Endodermal cell (in vitro differentiated cells): ENCODE data around the gene PPP2R2B. TPM values are rescaled to one million over a fixed set of nuclear protein-coding genes. Genes with fewer than 3 reads are reported as not detected.

Experiments used
- DNase-seq: peaks from one replicate; pipeline ENCODE4 v3.0.0-alpha.2; 2017
- H3K27ac ChIP-seq: 2 replicates; pipeline ENCODE4 v1.5.1; 2013; ENCODE audit warnings: mild to moderate bottlenecking, low read depth, low read length, moderate library complexity
- H3K27me3 ChIP-seq: 2 replicates; pipeline ENCODE4 v1.6.1; 2013; ENCODE audit warnings: mild to moderate bottlenecking, low read length, moderate library complexity; ENCODE audit not compliant: insufficient read depth, control insufficient read depth, poor library complexity, severe bottlenecking
- H3K36me3 ChIP-seq: 2 replicates; pipeline ENCODE4 v1.7.0; 2013; ENCODE audit warnings: mild to moderate bottlenecking, low read length, moderate library complexity; ENCODE audit not compliant: control insufficient read depth, insufficient read depth
- H3K4me1 ChIP-seq: one replicate; pipeline ENCODE4 v1.7.0; 2013; ENCODE audit warnings: low read length; ENCODE audit not compliant: control insufficient read depth, insufficient read depth
- H3K4me3 ChIP-seq: 2 replicates; pipeline ENCODE4 v1.5.1; 2013; ENCODE audit warnings: mild to moderate bottlenecking, low read length, moderate library complexity
- H3K9ac ChIP-seq: 2 replicates; pipeline ENCODE4 v1.6.1; 2013; ENCODE audit warnings: mild to moderate bottlenecking, low read length, moderate library complexity; ENCODE audit not compliant: poor library complexity, severe bottlenecking; ENCODE audit errors: extremely low read depth
- H3K9me3 ChIP-seq: 2 replicates; pipeline ENCODE4 v1.6.1; 2013; ENCODE audit warnings: mild to moderate bottlenecking, low read length, moderate library complexity; ENCODE audit not compliant: control insufficient read depth
- H3K27ac Mint-ChIP-seq: 2 replicates; pipeline ENCODE4 v1.8.0; 2020; ENCODE audit warnings: mixed read lengths
- H3K27me3 Mint-ChIP-seq: 2 replicates; pipeline ENCODE4 v1.8.0; 2021; ENCODE audit warnings: mild to moderate bottlenecking, mixed read lengths; ENCODE audit not compliant: insufficient read depth
- H3K36me3 Mint-ChIP-seq: 2 replicates; pipeline ENCODE4 v1.8.0; 2020; ENCODE audit warnings: low read depth, mixed read lengths
- H3K4me1 Mint-ChIP-seq: 2 replicates; pipeline ENCODE4 v1.8.0; 2020; ENCODE audit warnings: mixed read lengths
- H3K4me3 Mint-ChIP-seq: 2 replicates; pipeline ENCODE4 v1.8.0; 2020; ENCODE audit warnings: mild to moderate bottlenecking, moderate library complexity, mixed read lengths
- H3K9me3 Mint-ChIP-seq: 2 replicates; pipeline ENCODE4 v1.8.0; 2020; ENCODE audit warnings: mild to moderate bottlenecking, mixed read lengths
- CTCF ChIP-seq: fragments of 200-600 bp; sonication (generic); conservative IDR thresholded peaks from 2 replicates; pipeline ENCODE4 v1.5.0; 2021; ENCODE audit warnings: antibody characterized with exemption, mild to moderate bottlenecking
- WGBS, 2 experiments: methylation state at CpG; one replicate each; pipeline versions ENCODE4 v1.1.5 to v1.1.7; 2013; ENCODE audit warnings: missing lambda C conversion rate in 2 of 2, mixed read lengths in 1 of 2; ENCODE audit not compliant: insufficient coverage in 1 of 2, insufficient read length in 1 of 2; 5-methylcytosine and 5-hydroxymethylcytosine counted together
- total RNA-seq, 2 donors: library from RNA; stranded (reverse); fragmentation: NEBNext Ultra II Directional in 1 of 2; extraction: Animal tissue kit (Norgen Biotek cat#: 25700) in 1 of 2; gene quantifications; 2 replicates in 1 of 2; 3 replicates in 1 of 2; pipeline ENCODE4 v1.2.1, GENCODE V29; 2021

The PPP2R2B gene
- total RNA-seq, 2 donors from 2014 or later = 3.3 to 8.0 TPM

GRCh38 chr5:146880966-146881365 is 2.4 kb upstream of the PPP2R2B start:
- no peaks in the 10 kb centered on the region for H3K36me3 Mint-ChIP-seq
- no peak for DNase-seq
- no peaks in the 10 kb centered on the region for H3K4me1 ChIP-seq
- TF ChIP-seq CTCF = no peak
- H3K4me3 ChIP-seq = no peak overlapping the region
- no peak overlapping the region for H3K9ac ChIP-seq
- H3K4me3 Mint-ChIP-seq = no peak overlapping the region
- H3K9me3 ChIP-seq = no peaks in the 10 kb centered on the region
- no peaks in the 10 kb centered on the region for H3K9me3 Mint-ChIP-seq
- H3K4me1 Mint-ChIP-seq = peaks cover 3% of the 10 kb centered on the region
- H3K27me3 ChIP-seq = peaks cover 46% of the 10 kb centered on the region
- peaks cover 46% of the 10 kb centered on the region for H3K27me3 Mint-ChIP-seq
- 94 to 100% methylated on average over 3 to 6 of the region's 7 CpGs for WGBS, 2 experiments
- H3K27ac Mint-ChIP-seq = no peak overlapping the region
- no peak overlapping the region for H3K27ac ChIP-seq
- H3K36me3 ChIP-seq = no peaks in the 10 kb centered on the region

- no peak overlapping the region for H3K27ac Mint-ChIP-seq
- peak overlapping the region; percentile 72 for H3K4me3 Mint-ChIP-seq
- peaks cover 69% of the 10 kb centered on the region for H3K27me3 ChIP-seq
- H3K9me3 ChIP-seq = no peaks in the 10 kb centered on the region
- TF ChIP-seq CTCF = no peak
- no peaks in the 10 kb centered on the region for H3K36me3 Mint-ChIP-seq
- H3K27me3 Mint-ChIP-seq = peaks cover 61% of the 10 kb centered on the region
- H3K4me1 ChIP-seq = no peaks in the 10 kb centered on the region
- peaks cover 5% of the 10 kb centered on the region for H3K4me1 Mint-ChIP-seq
- peak; percentile 81 for DNase-seq
- peak overlapping the region; percentile 83 for H3K4me3 ChIP-seq
- H3K9ac ChIP-seq = no peak overlapping the region
- no peaks in the 10 kb centered on the region for H3K36me3 ChIP-seq
- WGBS, 2 experiments = 0% methylated on average over 21 to 59 of the region's 59 CpGs
- no peak overlapping the region for H3K27ac ChIP-seq
- no peaks in the 10 kb centered on the region for H3K9me3 Mint-ChIP-seq
Observed at GRCh38 chr5:146877783-146878475, 628 bp downstream of the PPP2R2B start.

- Mint-ChIP-seq H3K27me3 (peaks cover 61% of the 10 kb centered on the region), H3K27ac (no peak overlapping the region), H3K4me1 (peaks cover 11% of the 10 kb centered on the region), H3K4me3 (peak overlapping the region; percentile 72), H3K36me3 (no peaks in the 10 kb centered on the region), H3K9me3 (no peaks in the 10 kb centered on the region)
- no peak for TF ChIP-seq CTCF
- Histone ChIP-seq H3K9me3 (no peaks in the 10 kb centered on the region), H3K27me3 (peaks cover 69% of the 10 kb centered on the region), H3K4me1 (no peaks in the 10 kb centered on the region), H3K36me3 (no peaks in the 10 kb centered on the region), H3K4me3 (peak overlapping the region; percentile 83), H3K27ac (no peak overlapping the region), H3K9ac (no peak overlapping the region)
- DNase-seq = peak; percentile 56
- 11 to 14% methylated on average over 6 to 14 of the region's 14 CpGs for WGBS, 2 experiments
Observed at GRCh38 chr5:146877178-146877681, 1.3 kb downstream of the PPP2R2B start.
